Right forelimb (tissue), 1 donor: Measurements from ENCODE around the gene PSME3IP1.

Source experiments
- DNase-seq: peaks from one replicate; pipeline ENCODE4 v3.0.0-alpha.2; 2018

Gene PSME3IP1

GRCh38 chr16:57143149-57143921 is 42.5 kb downstream of the PSME3IP1 start:
- DNase-seq, result no peak

- DNase-seq, result no peak
Observed at GRCh38 chr16:57141822-57142631, 43.8 kb downstream of the PSME3IP1 start.

DNA sequence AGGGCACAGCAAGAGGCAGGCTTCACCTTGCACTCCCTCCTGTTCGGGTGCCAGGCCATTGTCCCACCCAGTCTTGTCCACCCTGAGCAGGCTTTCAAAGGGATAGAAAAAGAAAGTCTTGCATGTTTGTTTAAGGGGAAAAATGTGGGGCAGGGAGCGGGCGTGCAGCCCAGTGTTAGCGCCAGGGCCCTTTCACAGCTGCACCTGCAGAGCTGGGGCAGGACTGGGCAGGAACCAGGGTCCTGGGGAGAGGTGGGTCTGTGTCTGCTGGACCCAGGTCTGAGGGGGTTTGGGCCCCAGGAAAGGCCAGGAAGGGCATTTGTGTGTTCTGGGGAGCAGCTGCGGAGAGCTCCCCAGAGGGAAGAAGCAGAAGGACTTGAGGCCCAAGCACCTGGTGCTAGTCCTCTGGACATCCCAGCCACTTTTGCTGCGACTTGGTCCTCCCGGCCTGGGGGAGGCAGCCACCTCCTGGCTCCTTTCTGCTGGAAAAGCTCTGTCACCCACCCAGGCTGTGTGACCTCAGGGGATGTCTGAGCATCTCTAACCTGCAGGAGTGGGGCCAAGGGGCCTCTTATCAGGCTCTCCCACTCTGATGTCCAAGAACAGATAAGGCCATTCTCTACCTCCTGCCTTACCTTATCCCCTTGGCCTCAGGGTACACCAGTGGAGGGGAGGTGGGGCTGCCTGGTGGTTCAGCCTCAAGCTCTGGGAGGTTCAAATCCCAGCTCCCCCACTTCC is 44.7 kb downstream of the PSME3IP1 start:
- DNase-seq, result no peak

- DNase-seq, result no peak
Observed at GRCh38 chr16:57138281-57138935, 47.4 kb downstream of the PSME3IP1 start.

- no peak for DNase-seq
Observed at GRCh38 chr16:57137566-57138273, 48.1 kb downstream of the PSME3IP1 start.

DNA sequence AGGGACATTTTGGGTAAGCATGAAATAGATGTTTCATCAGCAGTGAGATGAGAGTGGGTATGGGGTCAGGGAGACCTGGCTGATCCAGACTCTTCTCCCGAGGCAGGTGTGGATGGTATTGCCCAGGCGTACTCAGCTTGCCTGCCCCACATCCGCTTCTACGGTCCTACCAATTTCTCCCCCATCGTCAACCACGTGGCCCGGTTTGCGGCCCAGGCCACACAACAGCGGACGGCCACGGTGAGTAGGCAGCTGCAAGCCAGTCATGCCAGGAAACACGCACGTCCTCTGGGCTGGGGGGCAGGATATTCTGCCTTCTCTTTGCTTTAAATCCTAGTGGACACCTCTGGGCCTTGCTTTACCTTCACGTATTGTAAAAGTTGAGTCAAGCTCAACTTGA is 48.8 kb downstream of the PSME3IP1 start:
- no peak for DNase-seq

DNA sequence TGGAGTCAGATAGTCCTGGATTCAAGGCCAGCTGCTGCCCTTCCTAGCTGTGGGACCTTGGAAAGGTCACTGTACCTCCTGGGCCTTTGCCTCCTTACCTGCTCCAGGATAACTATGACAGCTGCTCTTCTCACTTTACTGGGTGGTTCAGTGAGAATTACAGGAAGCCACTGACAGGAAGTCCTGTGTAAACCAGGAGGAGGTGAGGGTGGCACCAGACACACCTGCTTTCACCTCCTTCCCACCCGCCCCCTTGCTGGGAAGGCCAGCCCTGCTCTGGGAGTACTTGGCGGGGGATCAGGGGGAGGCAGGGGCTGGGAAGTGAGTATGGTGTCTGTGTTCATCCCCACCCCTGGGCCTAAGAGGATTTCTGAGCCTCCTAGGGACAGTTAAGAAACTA is 50.9 kb downstream of the PSME3IP1 start:
- DNase-seq, result no peak

DNA sequence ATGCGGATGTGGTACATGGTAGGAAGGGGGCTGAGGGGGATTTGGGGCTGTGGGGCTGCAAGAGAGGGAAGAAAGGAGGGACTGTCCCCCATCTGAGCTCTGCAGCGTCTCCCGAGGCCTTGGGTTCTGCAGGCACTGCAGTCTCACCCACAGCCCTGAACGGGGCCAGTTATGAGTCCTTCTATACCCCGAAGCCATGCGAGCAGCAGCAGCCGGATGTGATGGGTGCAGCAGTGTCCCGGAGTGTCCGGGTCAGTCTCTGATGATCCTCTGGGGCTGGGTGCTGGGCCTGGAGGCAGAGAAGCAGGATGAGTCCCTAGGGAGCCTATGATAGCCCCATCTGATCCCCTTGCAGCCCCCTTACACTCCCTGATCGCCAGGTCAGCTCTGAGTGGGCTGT is 52.0 kb downstream of the PSME3IP1 start:
- no peak for DNase-seq

DNA sequence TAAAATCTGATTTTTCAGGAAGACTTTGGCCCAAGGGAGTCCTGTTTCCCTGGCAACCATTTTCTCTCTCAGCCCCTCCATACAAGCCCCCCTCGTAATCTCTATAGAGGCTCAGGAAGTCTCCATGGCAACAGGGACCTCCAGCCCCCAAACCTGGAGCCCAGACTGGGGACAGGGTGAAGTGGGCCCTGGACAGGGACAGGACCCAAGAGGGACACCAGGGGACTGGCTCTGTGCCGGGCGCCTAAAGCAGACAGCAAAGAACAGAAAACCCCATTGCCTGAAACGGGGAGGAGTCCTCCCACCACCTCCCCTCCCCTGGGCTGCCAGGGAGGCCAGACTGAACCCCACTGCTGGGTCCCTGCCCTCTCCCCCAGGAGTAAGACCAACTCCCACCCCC is 52.8 kb downstream of the PSME3IP1 start:
- no peak for DNase-seq

- no peak for DNase-seq
Observed at GRCh38 chr16:57132470-57132869, 53.4 kb downstream of the PSME3IP1 start.

DNA sequence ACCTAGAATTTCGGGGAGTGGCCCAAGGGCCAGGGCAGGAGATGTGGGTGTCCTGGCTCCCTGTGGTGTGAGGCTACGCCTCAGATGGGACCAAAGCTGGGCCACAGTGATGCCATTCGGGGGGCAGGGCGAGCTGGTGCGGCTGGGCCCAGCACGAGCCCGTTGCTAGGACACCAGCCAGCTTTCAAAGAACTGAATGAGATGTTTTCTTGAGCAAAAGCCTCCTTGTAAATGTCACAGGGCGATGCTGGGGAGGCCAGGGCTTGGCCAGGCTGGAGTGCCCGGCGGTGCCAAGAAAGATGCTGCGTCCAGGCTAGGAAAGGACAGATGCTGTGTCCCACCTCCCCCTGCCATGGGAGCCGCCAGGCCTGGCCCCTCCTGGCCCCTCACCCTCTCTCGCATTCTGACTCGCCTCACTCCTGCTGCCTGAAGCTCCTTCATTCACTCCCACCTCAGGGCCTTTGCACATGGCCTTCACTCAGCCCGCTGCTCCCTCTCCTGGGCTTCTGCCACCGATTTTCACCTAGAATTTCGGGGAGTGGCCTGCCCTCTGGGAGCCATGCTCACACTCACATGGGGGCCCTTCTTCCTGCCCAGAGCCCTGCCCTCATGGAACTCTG is 54.4 kb downstream of the PSME3IP1 start:
- no peak for DNase-seq

- no peak for DNase-seq
Observed at GRCh38 chr16:57130950-57131321, 54.9 kb downstream of the PSME3IP1 start.

- no peak for DNase-seq
Observed at GRCh38 chr16:57128771-57129389, 57.0 kb downstream of the PSME3IP1 start.

DNA sequence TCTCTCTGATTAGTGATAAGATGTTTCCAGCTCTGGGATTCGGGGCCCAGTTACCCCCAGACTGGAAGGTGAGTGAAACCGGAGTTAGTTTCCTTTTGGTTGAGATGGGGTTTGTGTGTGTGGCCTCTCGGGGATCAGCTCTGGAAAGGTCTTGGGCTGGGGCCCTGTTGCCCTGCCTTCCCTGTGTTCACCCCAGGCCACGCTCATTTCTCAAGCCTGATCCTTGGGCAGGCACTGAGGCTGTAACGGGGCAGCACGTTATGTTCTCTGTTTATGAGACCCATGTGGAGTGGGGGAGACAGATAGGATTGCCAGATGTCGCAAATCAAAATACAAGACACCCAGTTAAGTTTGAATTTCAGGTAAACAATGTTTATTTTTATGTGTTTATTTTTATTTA is 58.0 kb downstream of the PSME3IP1 start:
- DNase-seq, result no peak

- DNase-seq, result no peak
Observed at GRCh38 chr16:57127037-57127763, 58.6 kb downstream of the PSME3IP1 start.

- DNase-seq, result no peak
Observed at GRCh38 chr16:57126411-57126810, 59.4 kb downstream of the PSME3IP1 start.

DNA sequence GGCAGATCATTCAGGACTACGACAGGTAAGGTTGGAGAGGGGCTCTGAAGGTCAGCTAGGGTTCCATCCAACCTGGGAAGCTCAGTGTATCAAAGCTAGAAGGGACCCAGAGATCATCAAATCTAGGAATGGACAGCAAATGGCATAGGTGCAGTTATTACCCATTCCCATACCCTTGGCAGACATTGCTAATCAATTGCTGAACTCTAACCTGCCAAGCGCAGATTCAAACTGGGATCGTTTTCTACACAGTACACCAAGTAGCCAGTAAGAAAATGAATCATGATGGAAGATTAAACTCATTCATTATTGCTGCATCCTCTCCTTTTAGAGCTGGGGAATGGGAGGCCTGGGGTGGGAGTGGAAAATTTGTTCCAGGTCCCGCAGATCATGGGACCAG is 59.9 kb downstream of the PSME3IP1 start:
- no peak for DNase-seq

DNA sequence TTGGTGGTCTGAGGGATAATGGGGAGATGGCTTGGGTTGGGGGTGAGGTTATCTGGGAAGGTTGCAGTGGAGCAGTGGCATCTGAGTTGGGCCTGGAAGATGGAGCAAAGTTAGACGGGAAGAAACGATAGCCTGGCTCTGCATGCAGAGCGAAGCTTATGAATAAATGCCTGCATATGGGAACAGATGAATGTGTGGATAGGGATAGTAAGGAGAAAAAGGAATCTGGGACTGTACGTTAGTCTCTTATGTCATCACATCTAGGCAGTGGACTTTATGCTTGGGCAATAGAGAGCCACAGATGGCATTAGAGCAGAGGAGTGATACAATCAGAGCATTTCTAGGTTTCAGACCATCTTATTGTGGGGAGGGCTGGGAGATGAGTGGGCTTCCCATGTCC is 60.5 kb downstream of the PSME3IP1 start:
- DNase-seq, result no peak

DNA sequence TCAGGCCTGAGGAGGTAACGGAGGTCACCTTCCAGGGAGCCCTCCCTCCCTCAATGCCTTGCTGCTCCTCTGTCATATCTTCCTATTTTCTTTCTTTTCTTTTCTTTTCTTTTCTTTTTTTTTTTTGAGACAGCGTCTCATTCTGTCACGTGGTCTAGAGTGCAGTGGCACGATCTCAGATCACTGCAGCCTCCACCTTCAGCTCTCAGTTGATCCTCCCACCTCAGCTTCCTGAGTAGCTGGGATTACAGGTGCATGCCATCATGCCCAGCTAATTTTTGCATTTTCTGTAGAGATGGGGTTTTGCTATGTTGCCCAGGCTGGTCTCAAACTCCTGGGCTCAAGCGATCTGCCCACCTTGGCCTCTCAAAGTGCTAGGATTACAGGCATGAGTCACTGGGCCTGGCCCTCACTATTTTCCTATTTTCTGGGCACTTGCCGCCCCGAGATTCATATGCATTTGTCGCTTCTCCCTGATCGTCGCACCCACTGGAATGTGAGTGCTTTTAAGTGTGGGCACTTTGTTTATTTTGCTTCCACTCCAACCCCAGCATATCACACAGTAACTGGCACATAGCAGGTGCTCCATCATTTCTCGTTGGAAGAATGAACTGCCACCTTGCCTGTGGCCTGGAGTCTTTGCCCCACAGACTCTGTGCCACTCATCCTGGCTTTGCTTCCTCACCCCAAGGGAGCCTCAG is 61.7 kb downstream of the PSME3IP1 start:
- no peak for DNase-seq
